Measurements from ENCODE around the gene MAGI2.

DNA sequence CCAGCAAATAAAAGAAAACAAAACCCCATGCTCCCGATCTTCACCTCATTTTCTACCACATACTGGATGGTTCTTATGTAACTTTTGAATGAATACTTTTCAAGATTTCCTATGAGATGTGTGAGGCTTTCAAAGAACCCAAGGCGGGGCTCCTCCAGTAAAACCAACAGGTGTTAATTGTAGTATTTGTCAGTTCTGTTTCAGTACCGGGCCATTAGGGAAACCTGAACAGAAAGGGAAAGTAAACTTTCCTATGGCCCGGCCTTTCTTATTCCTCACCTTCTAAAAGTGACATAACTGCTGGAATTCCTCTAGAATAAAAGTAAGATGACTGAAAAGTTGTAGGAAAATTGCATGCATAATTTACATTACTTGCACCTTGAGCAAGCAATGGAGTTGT lies 672.9 kb downstream of the MAGI2 start:
- TF ChIP-seq, protein P1, sequence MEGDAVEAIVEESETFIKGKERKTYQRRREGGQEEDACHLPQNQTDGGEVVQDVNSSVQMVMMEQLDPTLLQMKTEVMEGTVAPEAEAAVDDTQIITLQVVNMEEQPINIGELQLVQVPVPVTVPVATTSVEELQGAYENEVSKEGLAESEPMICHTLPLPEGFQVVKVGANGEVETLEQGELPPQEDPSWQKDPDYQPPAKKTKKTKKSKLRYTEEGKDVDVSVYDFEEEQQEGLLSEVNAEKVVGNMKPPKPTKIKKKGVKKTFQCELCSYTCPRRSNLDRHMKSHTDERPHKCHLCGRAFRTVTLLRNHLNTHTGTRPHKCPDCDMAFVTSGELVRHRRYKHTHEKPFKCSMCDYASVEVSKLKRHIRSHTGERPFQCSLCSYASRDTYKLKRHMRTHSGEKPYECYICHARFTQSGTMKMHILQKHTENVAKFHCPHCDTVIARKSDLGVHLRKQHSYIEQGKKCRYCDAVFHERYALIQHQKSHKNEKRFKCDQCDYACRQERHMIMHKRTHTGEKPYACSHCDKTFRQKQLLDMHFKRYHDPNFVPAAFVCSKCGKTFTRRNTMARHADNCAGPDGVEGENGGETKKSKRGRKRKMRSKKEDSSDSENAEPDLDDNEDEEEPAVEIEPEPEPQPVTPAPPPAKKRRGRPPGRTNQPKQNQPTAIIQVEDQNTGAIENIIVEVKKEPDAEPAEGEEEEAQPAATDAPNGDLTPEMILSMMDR (IDR thresholded peaks at IDR 0.05; ENCODE audit: insufficient read depth, low read length, poor library complexity, severe bottlenecking) = no peak
- no peak for TF ChIP-seq EZH2phosphoT487 (conservative IDR thresholded peaks at IDR 0.05; ENCODE audit: low read length)
